Uterus (tissue), 4 donors: Measurements from ENCODE around the gene VPS52. TPM values are rescaled to one million over a fixed set of nuclear protein-coding genes. Genes with fewer than 3 reads are reported as not detected.

Experiments
- DNase-seq, 2 donors: peaks; one replicate each; pipeline ENCODE4 v3.0.0-alpha.2; 2019 to 2020
- H3K27ac ChIP-seq, 2 donors: fragments of 200-600 bp; sonication (generic); 1 replicate in 1 of 2; 2 replicates in 1 of 2; pipeline ENCODE4 v1.5.1; 2016 to 2018
- H3K27me3 ChIP-seq, 2 donors: fragments of 200-600 bp; sonication (generic); one replicate each; pipeline ENCODE4 v1.5.1; 2018 to 2019; ENCODE audit warnings: control low read depth in 1 of 2
- H3K36me3 ChIP-seq, 2 donors: fragments of 200-600 bp; sonication (generic); one replicate each; pipeline ENCODE4 v1.5.1; 2019; ENCODE audit warnings: control low read depth in 1 of 2
- H3K4me1 ChIP-seq, 2 donors: fragments of 200-600 bp; sonication (generic); one replicate each; pipeline ENCODE4 v1.5.1; 2018 to 2019; ENCODE audit warnings: control low read depth in 1 of 2
- H3K4me3 ChIP-seq, 2 donors: fragments of 200-600 bp; sonication (generic); 1 replicate in 1 of 2; 2 replicates in 1 of 2; pipeline ENCODE4 v1.5.1; 2018 to 2019; ENCODE audit warnings: mild to moderate bottlenecking in 1 of 2
- H3K9me3 ChIP-seq, 2 donors: fragments of 200-600 bp; sonication (generic); one replicate each; pipeline ENCODE4 v1.5.1; 2019; ENCODE audit warnings: control low read depth in 1 of 2
- CTCF ChIP-seq, 4 experiments: fragments of 200-600 bp in 2 of 4; fragments of 450-650 bp in 2 of 4; sonication (generic) in 2 of 4; IDR thresholded peaks; one replicate each; pipeline ENCODE4 v1.5.1; 2016 to 2019; ENCODE audit warnings: antibody characterized with exemption in 4 of 4, mild to moderate bottlenecking in 2 of 4, moderate library complexity in 1 of 4
- POLR2A ChIP-seq, 2 donors: fragments of 450-650 bp; IDR thresholded peaks; one replicate each; pipeline ENCODE4 v1.6.1; 2016; ENCODE audit warnings: antibody characterized with exemption in 2 of 2, mild to moderate bottlenecking in 1 of 2, moderate library complexity in 1 of 2
- intact Hi-C: fragments of 100-400 bp; cut with DNase I; formaldehyde crosslinking; loops from one replicate; pipeline ENCODE4 v1.15.1; 2023; ENCODE audit warnings: low total_unique reads
- total RNA-seq, 4 donors: library from RNA; depleted of rRNA in 3 of 4; stranded (reverse); fragments of >200 nt in 3 of 4; gene quantifications; one replicate each; pipeline versions ENCODE4 v1.1.0 to v1.2.4, GENCODE V29; 2014 to 2023
- donor health status: DM: yes; HTN: yes; CAD: no.

Gene VPS52
- total RNA-seq, 4 donors from 2014 or later = 12.8 to 58.4 (median 37.5) TPM

- intact Hi-C loops = loop anchor here (10.0 kb wide), 1 partner anchor 87 kb away; the partner anchor contains the start of gene RGL2
- peak overlapping the region; percentile 90 to 94 for H3K4me3 ChIP-seq
- H3K4me1 ChIP-seq = peaks cover 0 to under 1% of the 10 kb centered on the region in 2 donors
These were observed 64.1 kb downstream of the VPS52 start for GRCh38 chr6:33207552-33208090.

GRCh38 chr6:33206864-33207551, 64.7 kb downstream of the VPS52 start:
- peak overlapping the region; percentile 94 to 99 for H3K27ac ChIP-seq
- TF ChIP-seq POLR2A (IDR thresholded peaks at IDR 0.05) (no peak), CTCF (IDR thresholded peaks at IDR 0.05) (no peak)
- H3K9me3 ChIP-seq = no peaks in the 10 kb centered on the region
- H3K4me1 ChIP-seq = peaks cover 3 to 5% of the 10 kb centered on the region in 2 donors
- no peaks in the 10 kb centered on the region for H3K36me3 ChIP-seq
- intact Hi-C loops = loop anchor here (10.0 kb wide), 1 partner anchor 88 kb away; the partner anchor contains the start of gene RGL2
- peak overlapping the region; percentile 90 to 94 for H3K4me3 ChIP-seq
- no peaks in the 10 kb centered on the region for H3K27me3 ChIP-seq
- no peak for DNase-seq

More at GRCh38 chr6:33207552-33208090, 64.1 kb downstream of the VPS52 start:
- TF ChIP-seq CTCF (IDR thresholded peaks at IDR 0.05) = no peak
- no peak for TF ChIP-seq POLR2A (IDR thresholded peaks at IDR 0.05)
- Histone ChIP-seq H3K27ac (peak overlapping the region; percentile 94 to 99), H3K36me3 (no peaks in the 10 kb centered on the region), H3K9me3 (no peaks in the 10 kb centered on the region), H3K27me3 (no peaks in the 10 kb centered on the region)
- DNase-seq = peak; percentile 60 to 63

GRCh38 chr6:33206027-33206863, 65.4 kb downstream of the VPS52 start:
- TF ChIP-seq POLR2A (IDR thresholded peaks at IDR 0.05) = no peak
- no peak for TF ChIP-seq CTCF (IDR thresholded peaks at IDR 0.05)
- Histone ChIP-seq H3K27ac (no peak overlapping the region), H3K36me3 (no peaks in the 10 kb centered on the region), H3K4me1 (peaks cover 10% of the 10 kb centered on the region in 2 donors), H3K4me3 (no peak overlapping the region), H3K27me3 (no peaks in the 10 kb centered on the region), H3K9me3 (no peaks in the 10 kb centered on the region)
- no peak for DNase-seq
- intact Hi-C loops = loop anchor here (10.0 kb wide), 1 partner anchor 89 kb away; the partner anchor contains the start of gene RGL2

GRCh38 chr6:33205191-33206026, 66.3 kb downstream of the VPS52 start:
- TF ChIP-seq CTCF (IDR thresholded peaks at IDR 0.05) = no peak
- TF ChIP-seq POLR2A (IDR thresholded peaks at IDR 0.05) = no peak
- Histone ChIP-seq H3K4me3 (peak overlapping the region; percentile 41), H3K4me1 (peaks cover 10% of the 10 kb centered on the region in 2 donors), H3K9me3 (no peaks in the 10 kb centered on the region), H3K27me3 (no peaks in the 10 kb centered on the region), H3K27ac (no peak overlapping the region), H3K36me3 (no peaks in the 10 kb centered on the region)
- no peak for DNase-seq
- intact Hi-C loops = loop anchor here (10.0 kb wide), 1 partner anchor 89 kb away; the partner anchor contains the start of gene RGL2
